Measurements from ENCODE around the gene REXO1.

DNA sequence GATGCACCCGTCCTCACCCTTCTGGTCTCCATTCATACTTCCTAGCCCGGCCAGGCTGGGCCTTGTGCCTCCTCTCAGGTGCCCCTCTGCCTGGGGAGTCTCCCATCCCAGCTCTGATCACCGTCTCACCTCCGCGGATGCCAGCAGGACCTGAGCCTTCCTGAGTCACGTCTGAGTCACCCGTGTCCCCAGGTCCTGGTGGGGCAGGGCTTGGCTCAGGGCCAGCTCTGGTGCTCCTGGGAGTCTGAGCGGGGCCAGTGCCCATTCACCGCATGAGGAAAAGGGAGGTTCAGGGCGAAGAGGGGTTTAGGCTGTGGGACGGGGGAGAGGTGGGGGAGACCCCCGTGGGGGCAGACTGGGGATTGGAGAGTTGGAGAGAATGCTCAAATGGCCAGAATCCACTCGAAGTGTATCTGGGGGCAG is 36.8 kb downstream of the REXO1 start:
- TF ChIP-seq CTCF (IDR thresholded peaks at IDR 0.05) (no peak), KDM1A (IDR thresholded peaks at IDR 0.05; ENCODE audit: low read depth) (no peak), MYC (IDR thresholded peaks at IDR 0.05; ENCODE audit: borderline replicate concordance, low read length) (no peak), JUNB (IDR thresholded peaks at IDR 0.05) (no peak)

Measured in A549 (cell line).